Endometrial microvascular endothelial cells (primary cell): ENCODE measurements around the gene VCL. TPM values are rescaled to one million over a fixed set of nuclear protein-coding genes. Genes with fewer than 3 reads are reported as not detected.
"Not testable (repeated sequence)": the region's sequence is repeated elsewhere in the genome, so short reads cannot be mapped to it uniquely, and the experiment has no call there.

Source experiments
- in situ Hi-C: cut with HindIII; loops from 2 replicates; pipeline ENCODE4 v1.10.0; 2017; ENCODE audit warnings: low sequenced_read_pairs, low pct_unique_long_range_greater_than_20kb; ENCODE audit errors: inconsistent ontology term
- total RNA-seq: library from RNA; depleted of rRNA; stranded (reverse); fragments of >200 nt; gene quantifications from one replicate; pipeline ENCODE4 v1.2.3, GENCODE V29; 2015; ENCODE audit errors: inconsistent ontology term

Gene VCL
- total RNA-seq, 1 donor from 2014 or later, result 198 TPM

DNA sequence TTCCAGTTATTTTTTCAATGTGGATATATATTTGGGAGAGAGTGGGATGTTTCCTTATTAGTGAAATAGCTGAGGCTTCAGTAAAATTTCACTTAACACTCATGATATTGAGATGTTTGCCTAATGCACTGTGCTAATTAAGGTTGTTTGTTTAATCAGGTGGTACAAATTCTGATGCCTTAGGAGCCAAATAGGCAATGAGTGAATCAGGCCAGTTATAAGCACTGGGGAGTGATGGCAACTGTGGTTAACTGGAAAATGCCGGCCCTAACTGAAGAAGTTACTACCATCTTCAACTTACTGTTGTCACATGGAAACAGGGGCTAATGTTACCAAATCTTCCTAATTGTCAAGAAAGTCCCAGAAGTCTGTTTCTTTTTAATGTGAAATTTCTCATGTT, 32.0 kb downstream of the VCL start:
- in situ Hi-C loops, result no loop called here

DNA sequence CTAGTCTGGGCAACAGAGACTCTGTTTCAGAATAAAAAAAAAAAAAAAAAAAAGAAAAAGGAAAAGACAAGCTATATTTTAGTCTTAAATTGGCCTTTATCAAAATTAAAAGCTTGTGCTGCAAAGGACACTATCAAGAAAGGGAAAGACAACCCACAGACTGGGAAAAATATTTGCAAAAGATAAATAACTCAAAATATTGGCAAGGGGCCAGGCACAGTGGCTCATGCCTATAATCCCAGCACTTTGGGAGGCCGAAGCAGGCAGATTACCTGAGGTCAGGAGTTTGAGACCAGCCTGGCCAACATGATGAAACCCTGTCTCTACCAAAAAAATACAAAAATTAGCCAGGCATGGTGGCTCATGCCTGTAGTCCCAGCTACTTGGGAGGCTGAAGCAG, 34.3 kb downstream of the VCL start:
- in situ Hi-C loops, result not testable (repeated sequence)

DNA sequence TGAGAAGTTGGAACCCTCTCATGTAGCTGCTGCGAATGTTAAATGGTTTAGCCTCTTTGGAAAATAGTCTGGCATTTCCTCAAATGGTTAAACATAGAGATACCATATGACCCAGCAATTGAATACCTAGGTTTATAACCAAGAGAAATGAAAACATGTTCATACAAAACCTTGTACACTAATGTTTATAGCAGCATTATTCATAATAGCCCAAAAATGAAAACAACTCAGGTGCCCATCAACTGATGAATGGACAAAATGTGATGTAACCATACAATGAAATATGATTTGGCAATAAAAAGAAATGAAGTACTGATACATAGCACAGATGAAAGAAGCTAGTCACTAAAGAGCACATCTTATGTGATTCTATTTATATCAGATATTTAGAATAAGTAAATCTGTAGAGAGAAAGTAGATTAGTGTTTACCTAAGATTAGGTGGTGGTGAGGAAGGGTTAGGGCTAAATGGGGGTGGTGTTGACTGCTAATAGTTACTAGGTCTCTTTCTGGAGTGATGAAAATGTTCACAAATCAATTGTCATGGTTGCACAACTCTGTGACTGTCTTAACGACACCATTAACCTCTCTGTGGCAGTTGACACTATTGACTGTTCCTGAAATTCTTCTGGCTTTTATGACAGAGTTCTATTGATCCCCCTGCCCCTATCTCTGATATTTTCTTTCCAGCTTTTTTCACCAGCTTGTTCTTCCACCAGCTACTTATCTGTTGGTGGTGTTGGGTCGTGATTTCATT, 35.2 kb downstream of the VCL start:
- in situ Hi-C loops, result no loop called here

DNA sequence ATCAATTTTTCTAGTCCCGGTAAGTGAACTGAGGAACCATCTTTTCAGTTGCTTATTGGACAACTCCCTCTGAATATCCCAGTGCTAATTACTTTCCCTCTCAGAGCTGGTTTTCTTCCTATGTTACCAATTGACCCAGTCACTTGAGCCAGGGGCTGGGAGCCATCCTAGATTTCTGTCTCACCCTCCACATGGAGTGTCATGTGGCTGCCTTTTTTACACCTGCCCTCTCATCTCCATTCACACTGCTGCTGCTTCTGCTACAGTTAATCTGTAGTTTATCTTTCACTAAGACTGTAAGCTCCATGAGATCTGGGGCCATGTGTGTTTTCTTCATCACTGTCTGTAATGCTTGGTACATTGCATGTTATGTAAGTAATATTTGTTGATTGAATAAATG, 35.8 kb downstream of the VCL start:
- in situ Hi-C loops, result no loop called here

DNA sequence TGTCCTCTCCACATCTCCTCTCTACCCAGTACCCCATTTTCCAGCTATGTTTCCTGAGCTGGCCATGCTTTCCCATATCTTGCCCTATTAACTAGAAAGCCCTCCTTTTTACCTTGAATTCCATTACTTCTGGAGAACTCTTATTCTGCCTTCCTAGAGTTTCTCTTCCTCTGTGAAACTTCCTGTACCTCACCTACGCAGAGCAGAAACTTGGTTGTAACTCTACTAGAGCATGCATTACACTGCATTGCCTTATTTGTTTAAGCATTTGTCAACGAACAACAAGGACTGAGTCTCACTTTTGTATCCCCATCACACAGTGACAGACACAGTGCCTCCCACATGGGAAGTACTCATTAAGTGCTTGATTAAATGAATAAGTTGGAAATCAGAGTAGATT, 36.4 kb downstream of the VCL start:
- in situ Hi-C loops, result no loop called here

DNA sequence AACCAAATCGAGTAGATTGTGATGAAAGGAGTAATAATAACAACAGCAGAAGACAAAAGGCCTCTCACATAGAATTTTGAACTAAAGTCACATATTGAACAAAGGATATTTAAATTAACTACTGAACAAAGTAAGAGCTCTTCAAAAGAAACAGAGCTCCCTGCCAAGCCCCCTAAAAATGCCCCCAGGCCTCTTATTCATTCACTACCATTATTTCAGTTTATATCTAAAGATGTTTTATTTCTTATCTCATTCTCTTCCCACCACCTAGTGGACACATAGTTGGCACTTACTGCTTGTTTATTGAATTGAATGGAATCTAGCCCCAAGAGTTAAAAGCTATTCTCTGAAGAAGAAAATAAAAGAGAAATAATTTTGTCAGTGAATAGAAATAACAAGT, 37.4 kb downstream of the VCL start:
- in situ Hi-C loops, result no loop called here

DNA sequence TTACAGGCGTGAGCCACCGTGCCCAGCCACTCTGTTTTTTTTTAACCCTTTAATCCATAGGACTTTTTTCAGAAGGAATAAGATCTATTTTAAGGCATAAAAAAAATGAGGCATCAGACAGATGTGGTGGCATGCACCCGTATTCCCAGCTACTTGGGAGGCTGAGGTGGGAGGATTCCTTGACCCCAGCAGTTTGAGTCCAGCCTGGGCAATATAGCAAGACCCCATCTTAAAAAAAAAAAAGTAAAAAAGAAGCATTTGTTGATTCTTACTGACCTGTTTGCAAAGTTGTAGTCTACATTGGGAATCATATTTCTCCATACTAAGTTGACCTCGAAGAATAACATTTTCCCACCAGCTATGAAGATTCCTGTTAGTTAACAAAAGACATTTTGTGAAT, 38.6 kb downstream of the VCL start:
- in situ Hi-C loops, result no loop called here

DNA sequence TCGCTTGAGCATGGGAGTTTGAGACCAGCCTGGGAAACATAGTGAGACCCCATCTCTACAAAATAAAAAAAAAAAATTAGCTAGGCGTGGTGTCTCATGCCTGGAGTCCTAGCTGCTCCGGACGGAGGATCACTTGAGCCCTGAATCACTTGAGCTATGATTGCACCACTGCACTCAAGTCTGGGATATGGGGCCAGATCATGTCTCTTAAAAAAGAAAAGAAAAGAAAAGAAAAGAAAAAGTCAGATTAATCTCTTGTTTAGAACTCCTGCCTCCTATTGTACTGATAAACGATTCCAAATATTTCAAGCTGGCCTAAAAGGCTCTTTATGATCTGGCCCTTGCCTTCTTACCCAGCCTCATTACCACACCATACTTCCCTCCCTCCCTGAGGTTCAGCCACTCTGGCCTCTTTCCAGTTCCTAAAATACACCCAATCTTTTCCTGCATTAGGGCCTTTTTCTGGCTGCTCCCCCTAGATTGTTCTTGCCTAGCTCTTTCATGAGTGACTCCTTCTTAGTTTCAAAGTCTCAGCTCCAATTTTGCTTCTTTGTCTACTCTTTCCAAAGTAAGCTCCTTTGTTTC, 41.7 kb downstream of the VCL start:
- in situ Hi-C loops, result no loop called here

DNA sequence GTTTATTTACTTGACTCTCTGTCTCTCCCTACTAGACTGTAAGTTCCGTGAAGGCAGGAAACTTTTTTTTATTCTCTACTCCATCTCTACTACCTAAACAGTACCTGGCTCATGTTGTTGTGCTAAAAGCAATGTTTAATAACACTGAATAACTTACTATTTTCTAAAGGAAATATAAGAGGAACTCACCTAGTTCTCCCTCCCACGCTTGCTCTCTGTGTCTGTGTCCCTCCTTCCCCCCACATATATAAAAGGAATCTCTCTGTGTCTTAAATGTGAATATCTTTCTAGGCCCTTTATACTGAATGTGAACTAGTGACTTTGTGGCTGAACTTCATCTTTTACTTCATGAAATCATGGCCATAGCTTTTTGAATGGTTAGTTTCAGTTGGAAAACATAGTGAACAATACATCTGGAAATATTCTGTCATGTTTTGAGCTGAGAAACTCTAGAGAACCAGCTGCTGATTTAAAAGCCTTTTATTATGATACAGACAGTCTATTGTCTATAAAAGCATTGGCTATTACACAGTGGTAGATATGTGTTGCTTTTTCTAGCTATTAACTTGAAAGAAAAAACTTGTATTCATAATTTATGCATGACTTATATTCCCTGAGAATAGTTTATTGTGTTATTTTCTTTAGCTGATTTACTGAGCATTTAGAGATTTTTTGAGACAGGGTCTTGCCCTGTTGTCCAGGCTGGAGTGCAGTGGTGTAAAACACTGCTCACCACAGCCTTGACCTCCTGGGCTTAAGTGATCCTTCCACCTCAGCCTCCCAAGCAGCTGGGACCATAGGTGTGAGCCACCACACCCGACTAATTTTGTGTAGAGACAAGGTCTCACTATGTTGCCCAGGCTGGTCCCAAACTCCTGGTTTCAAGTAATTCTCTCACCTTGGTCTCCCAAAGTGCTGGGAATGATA, 42.5 kb downstream of the VCL start:
- in situ Hi-C loops, result no loop called here

DNA sequence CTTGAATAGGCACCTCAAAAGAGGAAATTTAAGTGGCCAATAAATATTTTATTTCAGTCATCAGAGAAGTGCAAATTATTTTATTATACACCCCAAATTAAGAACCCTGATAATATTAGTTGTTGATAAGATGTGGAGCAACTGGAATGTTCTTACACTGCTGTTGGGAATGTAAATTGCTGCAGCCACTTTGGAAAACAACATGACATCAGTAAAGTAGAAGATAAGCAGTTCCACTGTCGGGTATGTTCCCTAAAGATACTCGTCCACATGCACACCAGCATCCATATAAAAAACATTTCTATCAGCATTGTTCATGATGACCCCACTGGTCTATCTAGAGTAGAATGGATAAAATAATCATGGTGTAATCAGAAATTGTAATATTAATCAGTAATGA, 46.5 kb downstream of the VCL start:
- in situ Hi-C loops, result no loop called here

DNA sequence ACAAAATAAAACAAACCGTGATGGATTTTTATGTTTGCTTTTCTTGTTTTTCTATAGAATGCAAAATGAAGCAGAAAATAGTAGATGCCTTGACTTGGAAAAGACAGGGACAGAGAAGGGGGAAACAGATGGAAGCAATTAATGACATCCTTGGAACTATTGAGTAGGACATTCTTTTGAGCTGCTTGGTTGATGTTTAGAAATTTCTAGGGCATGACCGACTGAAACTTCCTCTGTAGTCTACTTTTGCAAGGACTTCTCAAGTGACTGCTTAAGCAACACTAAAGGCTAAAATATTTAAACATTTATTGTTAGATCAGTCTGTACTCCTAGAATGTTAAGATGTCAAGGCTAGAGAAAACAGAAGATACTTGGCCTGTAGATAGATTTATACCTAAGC, 49.4 kb downstream of the VCL start:
- in situ Hi-C loops, result no loop called here

DNA sequence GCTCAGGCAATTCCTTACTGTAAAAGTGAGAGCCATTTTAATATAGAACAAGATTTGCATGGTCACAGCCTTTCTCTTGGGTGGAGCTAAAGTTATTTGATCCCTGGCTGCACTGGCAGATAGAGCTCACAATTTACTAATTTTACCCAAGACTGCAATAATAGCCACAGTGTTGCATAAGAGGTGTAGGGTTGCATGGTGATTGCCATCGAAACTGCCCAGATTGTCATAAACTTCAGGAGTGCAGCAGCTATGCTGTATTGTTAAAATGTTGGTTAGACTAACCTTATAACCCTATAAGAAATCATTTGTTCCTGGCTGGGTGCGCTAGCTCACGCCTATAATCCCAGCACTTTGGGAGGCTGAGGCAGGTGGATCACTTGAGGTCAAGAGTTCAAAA, 50.0 kb downstream of the VCL start:
- in situ Hi-C loops, result no loop called here

DNA sequence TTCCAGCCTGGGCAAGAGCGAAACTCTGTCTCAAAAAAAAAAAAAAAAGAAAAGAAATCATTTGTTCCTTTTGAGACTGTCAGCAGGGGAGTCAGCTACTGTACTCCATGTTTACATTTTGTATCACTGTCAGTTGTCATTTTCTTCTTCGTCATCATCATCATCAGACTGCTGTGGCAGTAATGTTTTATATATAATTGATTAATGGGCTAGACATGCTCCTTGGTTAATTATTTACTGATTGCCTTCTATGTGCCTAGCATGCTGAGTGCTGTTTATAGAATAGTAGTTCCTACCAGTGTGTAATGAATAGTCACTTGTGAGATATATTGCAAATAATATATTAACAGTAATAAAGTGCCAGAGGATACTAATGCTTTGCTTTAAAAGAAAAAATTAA, 50.5 kb downstream of the VCL start:
- in situ Hi-C loops, result no loop called here

DNA sequence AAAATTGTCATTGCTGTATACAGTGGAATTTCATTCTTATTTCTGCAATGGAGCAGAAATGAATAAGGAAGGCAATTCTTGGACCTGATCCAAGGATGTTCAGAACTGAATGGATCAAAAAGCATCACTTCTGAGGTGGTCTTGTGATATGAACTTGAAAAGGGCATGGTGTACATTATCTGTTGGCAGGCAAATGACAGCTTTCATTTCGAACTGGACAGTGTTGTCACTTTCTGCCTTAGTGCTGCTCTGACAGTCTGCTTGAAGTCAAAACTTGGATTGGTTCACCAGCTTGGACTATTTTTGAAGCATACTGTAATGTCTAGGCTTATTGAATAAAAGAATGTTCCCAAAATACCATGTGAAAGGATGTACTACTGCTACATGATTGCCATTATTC, 52.0 kb downstream of the VCL start:
- in situ Hi-C loops, result no loop called here

DNA sequence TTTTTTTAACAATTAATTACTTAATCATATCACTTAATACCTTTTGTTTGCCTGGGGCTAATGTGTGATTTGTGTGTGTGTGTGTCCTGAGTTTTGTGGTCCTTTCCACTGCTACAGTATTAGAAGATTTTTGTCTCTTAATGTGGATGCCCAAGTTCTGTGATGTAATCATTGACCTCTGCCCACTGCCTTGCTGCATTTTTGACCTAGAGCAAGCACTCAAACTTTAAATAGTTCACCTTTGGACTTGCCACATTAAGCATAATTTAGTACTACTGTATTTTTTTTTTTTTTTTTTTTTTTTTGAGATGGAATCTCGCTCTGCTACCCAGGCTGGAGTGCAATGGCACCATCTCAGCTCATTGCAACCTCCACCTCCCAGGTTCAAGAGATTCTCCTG, 52.7 kb downstream of the VCL start:
- in situ Hi-C loops, result no loop called here

DNA sequence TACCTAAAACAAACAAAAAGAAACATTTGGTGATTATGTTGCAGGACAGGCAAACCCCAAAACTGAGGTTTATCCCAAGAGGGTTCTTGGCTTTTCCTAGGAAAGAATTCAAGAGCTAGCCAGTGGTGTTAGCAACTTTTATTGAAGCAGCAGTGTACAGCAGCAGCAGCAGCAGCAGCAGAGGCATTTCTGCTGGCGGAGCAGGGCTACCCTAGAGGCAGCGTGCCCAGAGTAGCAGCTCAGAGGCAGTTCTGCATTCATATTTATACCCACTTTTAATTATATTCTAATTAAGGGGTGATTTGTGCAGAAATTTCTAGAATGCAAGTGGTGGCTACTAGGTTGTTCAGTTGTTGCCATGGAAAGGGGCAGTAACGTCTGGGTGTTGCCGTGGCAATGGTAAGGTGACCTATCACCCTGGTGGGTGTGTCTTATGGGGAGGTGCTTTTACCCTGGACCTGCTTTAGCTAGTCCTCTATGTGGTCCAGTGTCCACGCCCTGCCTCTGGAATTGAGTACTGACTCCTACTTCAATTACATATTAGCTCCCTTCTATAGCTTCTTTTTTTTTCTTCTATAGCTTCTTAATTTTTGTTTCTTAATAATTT, 53.9 kb downstream of the VCL start:
- in situ Hi-C loops, result no loop called here

DNA sequence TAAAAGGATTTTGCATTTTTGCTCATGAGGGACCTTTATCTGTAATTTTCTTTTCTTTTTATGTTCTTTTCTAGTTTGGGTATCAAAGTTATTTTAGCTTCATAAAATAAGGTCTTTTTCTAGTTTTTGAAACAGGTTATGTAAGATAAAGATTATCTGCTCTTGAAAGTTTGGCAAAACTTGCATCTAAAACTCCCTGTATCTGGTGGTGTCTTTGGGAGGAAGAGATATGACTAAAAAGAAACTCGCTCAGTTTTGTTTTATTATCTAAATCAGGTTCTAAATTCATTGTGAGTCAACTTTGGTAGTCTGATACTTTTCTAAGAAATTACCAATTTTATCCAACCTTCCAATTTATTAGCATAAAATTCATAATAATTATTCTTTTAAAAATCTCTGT, 55.1 kb downstream of the VCL start:
- in situ Hi-C loops, result no loop called here

DNA sequence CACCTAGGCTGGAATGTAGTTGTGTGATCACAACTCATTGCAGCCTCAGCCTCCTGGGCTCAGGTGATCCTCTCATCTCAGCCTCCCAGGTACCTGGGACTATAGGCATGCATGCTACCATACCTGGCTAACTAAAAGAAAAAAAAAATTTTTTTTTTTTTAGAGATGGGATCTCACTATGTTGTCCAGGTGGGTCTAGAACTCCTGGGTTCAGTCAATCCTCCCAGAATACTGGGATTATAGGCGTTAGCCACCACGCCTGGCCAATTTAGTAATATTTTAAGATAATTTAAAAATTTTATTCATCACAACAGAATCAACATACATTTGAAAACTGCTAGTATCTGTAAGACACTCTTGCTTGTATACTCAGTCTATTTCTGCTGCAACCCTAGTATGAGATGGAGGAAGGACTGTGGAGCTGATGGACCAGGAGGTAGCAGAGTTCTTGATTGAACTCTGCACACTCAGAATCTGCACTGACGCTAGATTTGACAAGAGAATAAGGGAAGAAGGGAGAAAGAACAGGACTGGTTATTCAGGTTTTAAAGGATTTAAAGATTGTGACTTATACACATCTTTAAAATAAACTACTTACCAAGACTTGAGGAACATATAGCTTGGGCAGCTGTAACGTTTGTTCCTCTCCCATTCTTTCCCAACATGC, 57.6 kb downstream of the VCL start:
- in situ Hi-C loops, result no loop called here
